Ovary (tissue), 9 donors: Measurements from ENCODE around the gene ADAMTSL4. TPM values are rescaled to one million over a fixed set of nuclear protein-coding genes. Genes with fewer than 3 reads are reported as not detected.
A peak's percentile ranks its signal among the peaks of the same experiment; 100 is the strongest.

Source experiments
- DNase-seq, 5 donors: peaks; one replicate each; pipeline ENCODE4 v3.0.0-alpha.2; 2019 to 2020
- H3K27ac ChIP-seq, 2 donors: fragments of 200-600 bp; one replicate each; pipeline versions ENCODE4 v1.5.1 to v1.8.0; 2019 to 2022
- H3K27me3 ChIP-seq: fragments of 200-600 bp; one replicate; pipeline ENCODE4 v1.8.0; 2022
- H3K36me3 ChIP-seq: fragments of 200-600 bp; sonication (generic); one replicate; pipeline ENCODE4 v1.5.1; 2019
- H3K4me1 ChIP-seq: one replicate; pipeline ENCODE4 v1.8.1; 2013; ENCODE audit warnings: mild to moderate bottlenecking, moderate library complexity; ENCODE audit not compliant: insufficient read depth
- H3K4me3 ChIP-seq: fragments of 200-600 bp; sonication (generic); one replicate; pipeline ENCODE4 v1.5.1; 2017
- H3K9me3 ChIP-seq, 2 donors: fragments of 200-600 bp in 1 of 2; sonication (generic) in 1 of 2; one replicate each; pipeline versions ENCODE4 v1.5.1 to v1.8.1; 2013 to 2019; ENCODE audit warnings: mild to moderate bottlenecking in 1 of 2, moderate library complexity in 1 of 2
- EP300 ChIP-seq: sonication (generic); formaldehyde crosslinking; IDR thresholded peaks from one replicate; pipeline ENCODE4 v1.6.1; 2017; ENCODE audit warnings: antibody characterized with exemption
- POLR2A ChIP-seq: fragments of 450-650 bp; IDR thresholded peaks from one replicate; pipeline ENCODE4 v1.6.1; 2017; ENCODE audit warnings: antibody characterized with exemption, mild to moderate bottlenecking, moderate library complexity
- WGBS, 3 donors: extraction: QIAGEN DNeasy Blood & Tissue Kit in 1 of 3; methylation state at CpG; one replicate each; pipeline versions ENCODE4 v1.1.5 to v1.1.7; 2013 to 2017; 5-methylcytosine and 5-hydroxymethylcytosine counted together
- intact Hi-C, 4 donors: fragments of 100-400 bp; cut with DNase I; formaldehyde crosslinking; loops; one replicate each; pipeline versions ENCODE4 v1.11.0 to v1.15.1; 2022 to 2023
- polyA plus RNA-seq, 2 donors: library from polyadenylated mRNA; stranded (reverse); fragments of 200-250 nt in 1 of 2; fragments of 350-450 nt in 1 of 2; fragmentation: Illumina TruSeq in 1 of 2; extraction: RNeasy Lipid Tissue Mini Kit (QIAGEN cat#74804) in 1 of 2; gene quantifications; one replicate each; pipeline ENCODE4 v1.2.3, GENCODE V29; 2013 to 2014
- total RNA-seq, 7 donors: library from RNA; depleted of rRNA in 2 of 7; stranded (reverse); fragments of >200 nt in 2 of 7; fragmentation: NEBNext Ultra II Directional in 3 of 7; extraction: Animal tissue kit (Norgen Biotek cat#: 25700) in 3 of 7; gene quantifications; one replicate each; pipeline versions ENCODE4 v1.1.0 to v1.2.4, GENCODE V29; 2016 to 2023
- TF ChIP-seq, protein P1 (sequence below), 3 donors: fragments of 450-650 bp in 2 of 3; fragments of 200-600 bp in 1 of 3; IDR thresholded peaks; one replicate each; pipeline versions ENCODE4 v1.5.1 to v1.8.0; 2016 to 2022; ENCODE audit warnings: antibody characterized with exemption in 3 of 3, mild to moderate bottlenecking in 1 of 3
- donor health status: DM: no; HTN: no; CAD: no; lungs with moderate emphysema.
- donor health status: DM: no; HTN: no; CAD: no.
- donor health status: Bipolar disorder and iron deficiency.
- donor health status: DM: yes; HTN: yes; CAD: no.
- donor health status: DM: no; HTN: no; CAD: no.
- donor health status: DM: yes; HTN: yes; CAD: no.

Gene ADAMTSL4
- total and polyA plus RNA-seq, 9 donors: 8.8 to 86.6 (median 17.0) TPM

DNA sequence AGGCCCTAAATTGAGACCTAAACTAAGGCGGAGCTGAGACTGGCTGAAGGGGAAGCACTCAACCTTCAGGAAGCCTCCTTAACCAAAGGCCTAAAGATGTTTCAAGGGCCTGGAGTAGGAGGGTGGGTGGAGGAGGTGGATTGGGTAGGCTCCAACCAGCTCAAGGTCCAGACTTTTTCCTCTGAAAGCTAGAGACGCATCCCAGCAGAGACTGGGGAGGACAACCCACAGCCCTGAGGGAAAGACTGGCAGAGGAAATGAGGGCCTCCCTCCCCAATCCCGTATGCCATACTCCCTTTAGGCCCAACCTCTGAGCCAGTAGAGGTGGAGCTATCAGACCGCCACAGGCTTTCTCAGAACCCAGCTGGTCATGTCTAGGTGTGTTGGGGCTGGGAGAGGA lies 40.2 kb upstream of the ADAMTSL4 start:
- TF ChIP-seq, protein P1, sequence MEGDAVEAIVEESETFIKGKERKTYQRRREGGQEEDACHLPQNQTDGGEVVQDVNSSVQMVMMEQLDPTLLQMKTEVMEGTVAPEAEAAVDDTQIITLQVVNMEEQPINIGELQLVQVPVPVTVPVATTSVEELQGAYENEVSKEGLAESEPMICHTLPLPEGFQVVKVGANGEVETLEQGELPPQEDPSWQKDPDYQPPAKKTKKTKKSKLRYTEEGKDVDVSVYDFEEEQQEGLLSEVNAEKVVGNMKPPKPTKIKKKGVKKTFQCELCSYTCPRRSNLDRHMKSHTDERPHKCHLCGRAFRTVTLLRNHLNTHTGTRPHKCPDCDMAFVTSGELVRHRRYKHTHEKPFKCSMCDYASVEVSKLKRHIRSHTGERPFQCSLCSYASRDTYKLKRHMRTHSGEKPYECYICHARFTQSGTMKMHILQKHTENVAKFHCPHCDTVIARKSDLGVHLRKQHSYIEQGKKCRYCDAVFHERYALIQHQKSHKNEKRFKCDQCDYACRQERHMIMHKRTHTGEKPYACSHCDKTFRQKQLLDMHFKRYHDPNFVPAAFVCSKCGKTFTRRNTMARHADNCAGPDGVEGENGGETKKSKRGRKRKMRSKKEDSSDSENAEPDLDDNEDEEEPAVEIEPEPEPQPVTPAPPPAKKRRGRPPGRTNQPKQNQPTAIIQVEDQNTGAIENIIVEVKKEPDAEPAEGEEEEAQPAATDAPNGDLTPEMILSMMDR (IDR thresholded peaks at IDR 0.05): no peak
- TF ChIP-seq EP300: no peak
- no peak for TF ChIP-seq POLR2A
- Histone ChIP-seq H3K27ac (no peak overlapping the region), H3K27me3 (no peaks in the 10 kb centered on the region), H3K4me1 (no peaks in the 10 kb centered on the region), H3K4me3 (no peak overlapping the region), H3K36me3 (no peaks in the 10 kb centered on the region), H3K9me3 (no peaks in the 10 kb centered on the region)
- 57 to 65% (median 65%) methylated on average over 4 of the region's 4 CpGs for WGBS, 3 donors
- intact Hi-C loops: no loop called here
- DNase-seq: no peak

DNA sequence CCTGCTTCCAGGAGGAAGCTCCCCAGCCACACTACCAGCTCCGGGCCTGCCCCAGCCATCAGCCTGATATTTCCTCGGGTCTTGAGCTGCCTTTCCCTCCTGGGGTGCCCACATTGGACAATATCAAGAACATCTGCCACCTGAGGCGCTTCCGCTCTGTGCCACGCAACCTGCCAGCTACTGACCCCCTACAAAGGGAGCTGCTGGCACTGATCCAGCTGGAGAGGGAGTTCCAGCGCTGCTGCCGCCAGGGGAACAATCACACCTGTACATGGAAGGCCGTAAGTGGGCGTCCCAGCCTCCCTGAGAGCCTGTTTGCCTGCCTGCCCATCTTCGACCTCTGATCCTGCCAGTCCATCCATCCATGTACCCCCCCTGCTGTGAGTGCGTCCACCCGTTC lies 37.7 kb upstream of the ADAMTSL4 start:
- intact Hi-C loops: no loop called here
- Histone ChIP-seq H3K4me1 (no peaks in the 10 kb centered on the region), H3K27me3 (no peaks in the 10 kb centered on the region), H3K36me3 (no peaks in the 10 kb centered on the region), H3K27ac (no peak overlapping the region), H3K9me3 (no peaks in the 10 kb centered on the region), H3K4me3 (no peak overlapping the region)
- DNase-seq: peak in 1 of 5 donors; percentile 40
- TF ChIP-seq, protein P1 (IDR thresholded peaks at IDR 0.05): no peak
- TF ChIP-seq POLR2A: no peak
- no peak for TF ChIP-seq EP300
- WGBS, 3 donors: 91 to 92% (median 92%) methylated on average over 12 of the region's 12 CpGs

GRCh38 chr1:150511985-150512660 lies 37.1 kb upstream of the ADAMTSL4 start:
- TF ChIP-seq, protein P1 (IDR thresholded peaks at IDR 0.05): no peak
- TF ChIP-seq POLR2A (no peak), EP300 (no peak)
- Histone ChIP-seq H3K4me3 (no peak overlapping the region), H3K4me1 (no peaks in the 10 kb centered on the region), H3K9me3 (no peaks in the 10 kb centered on the region), H3K27ac (no peak overlapping the region), H3K27me3 (no peaks in the 10 kb centered on the region), H3K36me3 (no peaks in the 10 kb centered on the region)
- intact Hi-C loops: no loop called here
- no peak for DNase-seq
- 87 to 96% (median 88%) methylated on average over 17 of the region's 17 CpGs for WGBS, 3 donors

- Histone ChIP-seq H3K9me3 (no peaks in the 10 kb centered on the region), H3K4me3 (no peak overlapping the region), H3K27me3 (no peaks in the 10 kb centered on the region), H3K36me3 (no peaks in the 10 kb centered on the region), H3K4me1 (no peaks in the 10 kb centered on the region), H3K27ac (no peak overlapping the region)
- no peak for DNase-seq
- WGBS, 3 donors: 22 to 43% (median 25%) methylated on average over 2 of the region's 2 CpGs
- TF ChIP-seq POLR2A: no peak
- no peak for TF ChIP-seq EP300
- TF ChIP-seq, protein P1 (IDR thresholded peaks at IDR 0.05): no peak
- intact Hi-C loops: no loop called here
Observed at GRCh38 chr1:150512846-150513245, 36.4 kb upstream of the ADAMTSL4 start.
